Common myeloid progenitor, CD34-positive (primary cell): ENCODE data around the gene DOCK3.

ENCODE experiments used
- CTCF ChIA-PET: fragments of 350-600 bp; sonication (Branson Sonifier 250); formaldehyde crosslinking; loops from one replicate; lab custom pipeline; 2021; ENCODE audit warnings: antibody characterized with exemption; lab: Charles Lee
- POLR2A ChIA-PET: fragments of 350-600 bp; sonication (Branson Sonifier 250); formaldehyde crosslinking; loops from one replicate; lab custom pipeline; 2021; ENCODE audit warnings: antibody characterized with exemption; lab: Charles Lee
- DNase-seq, 3 donors: peaks; one replicate each; pipeline versions ENCODE4 v3.0.0 to v3.0.0-alpha.2; 2013
- H3K27ac ChIP-seq, 2 experiments: 1 replicate in 1 of 2; 2 replicates in 1 of 2; pipeline ENCODE4 v1.7.0; 2013; ENCODE audit warnings: inconsistent platforms in 2 of 2, low read length in 2 of 2, mild to moderate bottlenecking in 2 of 2, low read depth in 1 of 2, moderate library complexity in 1 of 2; ENCODE audit not compliant: severe bottlenecking in 2 of 2, insufficient read depth in 1 of 2, poor library complexity in 1 of 2
- H3K27me3 ChIP-seq, 5 experiments: replicated peaks in 2 of 5; 1 replicate in 3 of 5; 2 replicates in 2 of 5; pipeline versions ENCODE4 v1.6.1 to v1.7.0; 2013; ENCODE audit warnings: low read length in 4 of 5, mild to moderate bottlenecking in 2 of 5, moderate library complexity in 2 of 5, inconsistent platforms in 1 of 5; ENCODE audit not compliant: insufficient read depth in 5 of 5, control insufficient read depth in 4 of 5
- H3K36me3 ChIP-seq, 4 experiments: 1 replicate in 2 of 4; 2 replicates in 2 of 4; pipeline versions ENCODE4 v1.6.1 to v1.7.0; 2013; ENCODE audit warnings: low read length in 3 of 4, control low read depth in 1 of 4, mild to moderate bottlenecking in 1 of 4; ENCODE audit not compliant: control insufficient read depth in 4 of 4, insufficient read depth in 4 of 4
- H3K4me1 ChIP-seq, 4 experiments: 1 replicate in 3 of 4; 2 replicates in 1 of 4; pipeline versions ENCODE4 v1.6.1 to v1.7.1; 2013; ENCODE audit warnings: low read length in 3 of 4, mild to moderate bottlenecking in 3 of 4, control low read depth in 1 of 4, inconsistent platforms in 1 of 4, moderate library complexity in 1 of 4; ENCODE audit not compliant: control insufficient read depth in 4 of 4, insufficient read depth in 4 of 4; ENCODE audit errors: control extremely low read depth in 1 of 4
- H3K4me3 ChIP-seq, 7 experiments: 1 replicate in 4 of 7; 2 replicates in 3 of 7; pipeline versions ENCODE4 v1.5.1 to v1.7.0; 2013; ENCODE audit warnings: mild to moderate bottlenecking in 7 of 7, low read length in 6 of 7, moderate library complexity in 6 of 7, inconsistent platforms in 2 of 7, low read depth in 2 of 7, control low read depth in 1 of 7; ENCODE audit not compliant: insufficient read depth in 4 of 7, control insufficient read depth in 1 of 7; ENCODE audit errors: extremely low read depth in 1 of 7
- H3K9me3 ChIP-seq, 5 experiments: 1 replicate in 4 of 5; 2 replicates in 1 of 5; pipeline versions ENCODE4 v1.6.1 to v1.7.1; 2013; ENCODE audit warnings: low read length in 4 of 5, mild to moderate bottlenecking in 2 of 5, inconsistent platforms in 1 of 5, low read depth in 1 of 5, moderate library complexity in 1 of 5; ENCODE audit not compliant: control insufficient read depth in 4 of 5, insufficient read depth in 2 of 5; ENCODE audit errors: control extremely low read depth in 1 of 5
- WGBS: methylation state at CpG from one replicate; pipeline ENCODE4 v1.1.5; 2013; ENCODE audit not compliant: insufficient coverage; 5-methylcytosine and 5-hydroxymethylcytosine counted together

Gene DOCK3

GRCh38 chr3:51350751-51351150 lies 676.0 kb downstream of the DOCK3 start:
- Histone ChIP-seq H3K27ac (no peak overlapping the region), H3K4me1 (peaks cover 0 to 17% (median 14%) of the 10 kb centered on the region in 4 experiments), H3K4me3 (no peak overlapping the region), H3K9me3 (no peaks in the 10 kb centered on the region), H3K27me3 (no peaks in the 10 kb centered on the region), H3K36me3 (no peaks in the 10 kb centered on the region)
- DNase-seq: no peak
- ChIA-PET POLR2A (no interaction called here), CTCF (interaction anchor here (0.8 kb wide), 1 partner anchor 9 kb away, joined by 3 read pairs; no protein-coding TSS in a partner anchor)
- no CpG with 5 or more reads among the region's 1 CpG for WGBS

GRCh38 chr3:51353131-51353530 lies 678.4 kb downstream of the DOCK3 start:
- no peak overlapping the region for H3K27ac ChIP-seq
- POLR2A ChIA-PET: no interaction called here
- H3K4me1 ChIP-seq: peaks cover 0 to 17% (median 14%) of the 10 kb centered on the region in 4 experiments
- 100% methylated on average over 3 of the region's 4 CpGs for WGBS
- H3K27me3 ChIP-seq: no peaks in the 10 kb centered on the region
- H3K4me3 ChIP-seq: no peak overlapping the region
- CTCF ChIA-PET: no interaction called here
- H3K36me3 ChIP-seq: no peaks in the 10 kb centered on the region
- no peak for DNase-seq
- no peaks in the 10 kb centered on the region for H3K9me3 ChIP-seq

GRCh38 chr3:51353691-51354090 lies 679.0 kb downstream of the DOCK3 start:
- no peaks in the 10 kb centered on the region for H3K9me3 ChIP-seq
- ChIA-PET CTCF (interaction anchor here (0.7 kb wide), 1 partner anchor 10 kb away, joined by 3 read pairs; no protein-coding TSS in a partner anchor), POLR2A (no interaction called here)
- WGBS: 17% methylated on average over 1 of the region's 1 CpG
- peak; percentile 34 to 91 (median 80) for DNase-seq
- peaks cover 0 to 17% (median 14%) of the 10 kb centered on the region in 4 experiments for H3K4me1 ChIP-seq
- no peaks in the 10 kb centered on the region for H3K36me3 ChIP-seq
- no peak overlapping the region for H3K4me3 ChIP-seq
- H3K27ac ChIP-seq: no peak overlapping the region
- no peaks in the 10 kb centered on the region for H3K27me3 ChIP-seq

- ChIA-PET CTCF (interaction anchor here (0.7 kb wide), 1 partner anchor 11 kb away, joined by 3 read pairs; no protein-coding TSS in a partner anchor), POLR2A (no interaction called here)
- Histone ChIP-seq H3K9me3 (no peaks in the 10 kb centered on the region), H3K27me3 (no peaks in the 10 kb centered on the region), H3K4me3 (no peak overlapping the region), H3K27ac (no peak overlapping the region), H3K36me3 (no peaks in the 10 kb centered on the region), H3K4me1 (peaks cover 0 to 17% (median 14%) of the 10 kb centered on the region in 4 experiments)
- DNase-seq: peak in 2 of 3 donors; percentile 11 to 39
- 82% methylated on average over 1 of the region's 2 CpGs for WGBS
Measured at GRCh38 chr3:51354172-51354571, 679.4 kb downstream of the DOCK3 start.

- H3K36me3 ChIP-seq: no peaks in the 10 kb centered on the region
- POLR2A ChIA-PET: no interaction called here
Measured at GRCh38 chr3:51354731-51355615, 680.2 kb downstream of the DOCK3 start.

GRCh38 chr3:51355891-51356578 lies 681.3 kb downstream of the DOCK3 start:
- H3K36me3 ChIP-seq: no peaks in the 10 kb centered on the region
- H3K9me3 ChIP-seq: no peaks in the 10 kb centered on the region
- ChIA-PET POLR2A (no interaction called here), CTCF (interaction anchor here (1.0 to 1.6 kb wide), 5 partner anchors 11 to 739 kb away, joined by 3 to 4 read pairs (median 4); partner anchors contain the start of gene MAPKAPK3)
- DNase-seq: no peak
- no peaks in the 10 kb centered on the region for H3K27me3 ChIP-seq
- no peak overlapping the region for H3K4me3 ChIP-seq
- H3K27ac ChIP-seq: no peak overlapping the region
- peaks cover 0 to 17% (median 14%) of the 10 kb centered on the region in 4 experiments for H3K4me1 ChIP-seq
- 86% methylated on average over 8 of the region's 8 CpGs for WGBS

More at GRCh38 chr3:51354731-51355615, 680.2 kb downstream of the DOCK3 start:
- H3K27ac ChIP-seq: no peak overlapping the region
- no peak for DNase-seq
- peaks cover 0 to 17% (median 14%) of the 10 kb centered on the region in 4 experiments for H3K4me1 ChIP-seq
- H3K9me3 ChIP-seq: no peaks in the 10 kb centered on the region
- CTCF ChIA-PET: interaction anchor here (0.7 to 1.6 kb wide), 4 partner anchors 10 to 43 kb away, joined by 3 to 4 read pairs (median 4); no protein-coding TSS in a partner anchor
- no peaks in the 10 kb centered on the region for H3K27me3 ChIP-seq
- 97% methylated on average over 5 of the region's 9 CpGs for WGBS
- no peak overlapping the region for H3K4me3 ChIP-seq
